A673 (cell line): Measurements from ENCODE around the gene GIMAP2. TPM values are rescaled to one million over a fixed set of nuclear protein-coding genes. Genes with fewer than 3 reads are reported as not detected.

ENCODE experiments used
- Bru-seq: library from RNA; stranded (reverse); fragments of 400-500 nt; gene quantifications from one replicate; lab custom pipeline; 2021; lab: Mats Ljungman, UMichigan
- BruChase-seq, 2 experiments: library from RNA; stranded (reverse); fragments of 400-500 nt; gene quantifications; one replicate each; lab custom pipeline; 2021; lab: Mats Ljungman, UMichigan
- BruUV-seq: library from RNA; stranded (reverse); fragments of 400-500 nt; replicated peaks from 2 replicates; lab custom pipeline; 2021; lab: Mats Ljungman, UMichigan
- CTCF ChIA-PET: fragments of 300-600 bp; sonication (Branson Sonifier 250); formaldehyde crosslinking; loops from one replicate; lab custom pipeline; 2022; ENCODE audit warnings: antibody characterized with exemption; lab: Charles Lee
- POLR2A ChIA-PET: fragments of 300-600 bp; sonication (Branson Sonifier 250); formaldehyde crosslinking; loops from one replicate; lab custom pipeline; 2022; ENCODE audit warnings: antibody characterized with exemption; ENCODE audit not compliant: low non-redundant PET; lab: Charles Lee
- DNase-seq: peaks from one replicate; pipeline ENCODE4 v3.0.0-alpha.2; 2015; ENCODE audit warnings: low spot score
- H3K27ac ChIP-seq: fragments of 200-600 bp; sonication (generic); 2 replicates; pipeline ENCODE4 v1.5.1; 2016; ENCODE audit warnings: mixed run types, low read depth, mild to moderate bottlenecking, mixed read lengths, antibody characterized with exemption, low read length; ENCODE audit not compliant: poor library complexity, severe bottlenecking
- H3K27me3 ChIP-seq: fragments of 200-600 bp; sonication (generic); replicated peaks from 2 replicates; pipeline ENCODE4 v1.6.1; 2017; ENCODE audit warnings: mixed run types, low read depth, mild to moderate bottlenecking, mixed read lengths, antibody characterized with exemption, low read length; ENCODE audit not compliant: insufficient read depth, poor library complexity
- H3K36me3 ChIP-seq: fragments of 200-600 bp; sonication (generic); 2 replicates; pipeline ENCODE4 v1.6.1; 2016; ENCODE audit warnings: mixed run types, mild to moderate bottlenecking, mixed read lengths, antibody characterized with exemption, low read length; ENCODE audit not compliant: insufficient read depth, poor library complexity, severe bottlenecking
- H3K4me1 ChIP-seq: fragments of 200-600 bp; sonication (generic); 2 replicates; pipeline ENCODE4 v1.6.1; 2017; ENCODE audit warnings: mixed run types, mild to moderate bottlenecking, mixed read lengths, antibody characterized with exemption, low read length; ENCODE audit not compliant: insufficient read depth, poor library complexity, severe bottlenecking
- H3K4me3 ChIP-seq: fragments of 200-600 bp; sonication (generic); 2 replicates; pipeline ENCODE4 v1.5.1; 2016; ENCODE audit warnings: low read depth, mixed run types, mild to moderate bottlenecking, mixed read lengths, low read length; ENCODE audit not compliant: poor library complexity, severe bottlenecking
- H3K9me3 ChIP-seq: fragments of 200-600 bp; sonication (generic); 2 replicates; pipeline ENCODE4 v1.6.1; 2016; ENCODE audit warnings: mixed run types, low read depth, mild to moderate bottlenecking, mixed read lengths, antibody characterized with exemption, low read length; ENCODE audit not compliant: poor library complexity, severe bottlenecking
- EZH2 ChIP-seq: fragments of 200-600 bp; sonication (generic); IDR thresholded peaks from 2 replicates; pipeline ENCODE4 v1.6.1; 2017; ENCODE audit warnings: borderline replicate concordance, low read depth, mild to moderate bottlenecking, mixed read lengths, antibody characterized with exemption, low read length; ENCODE audit not compliant: poor library complexity, severe bottlenecking
- intact Hi-C: fragments of 100-400 bp; cut with micrococcal nuclease; formaldehyde crosslinking; loops from one replicate; pipeline ENCODE4 v1.10.0; 2022; ENCODE audit not compliant: unreplicated experiment
- long read RNA-seq: library from polyadenylated mRNA; stranded (forward); transcript quantifications from one replicate; pipeline ENCODE4 v2.0.0, GENCODE V29; 2022
- total RNA-seq: library from RNA; stranded (reverse); gene quantifications from 2 replicates; pipeline ENCODE4 v1.2.3, GENCODE V29; 2021
- TF ChIP-seq, protein P1 (sequence below): fragments of 300-800, 200-600 bp; sonication (generic); conservative IDR thresholded peaks from 2 replicates; pipeline ENCODE4 v1.5.1; 2017; ENCODE audit warnings: low read depth, mild to moderate bottlenecking, antibody characterized with exemption, low read length, moderate library complexity, mixed read lengths

Gene GIMAP2
- total RNA-seq, result 4.3 TPM in 2 replicates
- Bru-seq, nascent RNA, result percentile 49 among the genes with signal in this experiment
- percentile 47 among the genes with signal in this experiment for BruChase-seq, experiment 1, labeled RNA remaining after a 2-hour chase
- percentile 42 among the genes with signal in this experiment for BruChase-seq, experiment 2, labeled RNA remaining after a 6-hour chase
- long read RNA-seq, result 0 reads

DNA sequence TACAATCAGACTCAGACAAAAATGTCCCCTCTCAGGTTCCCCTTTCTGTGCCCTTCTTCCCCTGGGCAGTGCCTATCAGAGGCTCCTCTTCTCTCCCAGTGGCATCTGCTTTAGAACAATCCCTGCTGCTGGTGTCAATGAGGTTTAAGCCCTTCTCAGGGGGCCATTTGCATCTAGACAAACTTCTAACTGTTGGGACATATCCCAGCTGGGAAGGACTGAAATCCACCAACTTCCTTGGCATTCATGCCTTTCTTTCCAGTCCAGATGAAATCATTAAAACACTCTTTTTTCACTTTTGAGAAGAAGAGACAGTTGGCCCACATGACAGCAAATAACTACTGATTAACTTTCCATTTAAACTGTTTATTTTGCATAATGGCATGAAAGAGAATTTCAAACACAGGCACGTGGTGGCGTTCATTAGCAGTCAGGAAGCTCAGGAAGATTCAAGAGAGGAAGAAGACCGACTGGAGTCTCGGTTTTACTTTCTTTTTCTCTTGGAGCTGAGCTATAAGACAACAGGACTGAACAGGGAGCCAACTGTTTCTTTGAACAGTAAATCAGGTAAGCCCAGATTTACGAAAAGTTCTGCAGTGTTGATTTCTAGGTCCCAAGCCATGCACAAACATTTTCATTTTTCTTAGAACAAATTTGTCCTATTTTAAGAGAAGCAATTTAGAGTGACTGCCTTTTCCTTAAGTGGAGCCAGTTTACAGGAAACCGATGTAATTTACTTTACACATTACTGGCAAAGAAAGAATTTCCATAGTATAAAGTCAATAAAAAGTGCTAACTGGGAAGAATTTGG, at the start of gene GIMAP2:
Gene GIMAP2 (plus strand): TSS at position 488 of the 811 bp plus-strand sequence. CDS start 1,354 bp downstream, outside the sequence.
- H3K4me3 ChIP-seq, result peak within 1 kb of the TSS; percentile 45
- H3K27ac ChIP-seq, result peak within 1 kb of the TSS; percentile 44
- ChIA-PET CTCF (no interaction called here), POLR2A (no interaction called here)
- TF ChIP-seq EZH2, result no peak
- TF ChIP-seq, protein P1, sequence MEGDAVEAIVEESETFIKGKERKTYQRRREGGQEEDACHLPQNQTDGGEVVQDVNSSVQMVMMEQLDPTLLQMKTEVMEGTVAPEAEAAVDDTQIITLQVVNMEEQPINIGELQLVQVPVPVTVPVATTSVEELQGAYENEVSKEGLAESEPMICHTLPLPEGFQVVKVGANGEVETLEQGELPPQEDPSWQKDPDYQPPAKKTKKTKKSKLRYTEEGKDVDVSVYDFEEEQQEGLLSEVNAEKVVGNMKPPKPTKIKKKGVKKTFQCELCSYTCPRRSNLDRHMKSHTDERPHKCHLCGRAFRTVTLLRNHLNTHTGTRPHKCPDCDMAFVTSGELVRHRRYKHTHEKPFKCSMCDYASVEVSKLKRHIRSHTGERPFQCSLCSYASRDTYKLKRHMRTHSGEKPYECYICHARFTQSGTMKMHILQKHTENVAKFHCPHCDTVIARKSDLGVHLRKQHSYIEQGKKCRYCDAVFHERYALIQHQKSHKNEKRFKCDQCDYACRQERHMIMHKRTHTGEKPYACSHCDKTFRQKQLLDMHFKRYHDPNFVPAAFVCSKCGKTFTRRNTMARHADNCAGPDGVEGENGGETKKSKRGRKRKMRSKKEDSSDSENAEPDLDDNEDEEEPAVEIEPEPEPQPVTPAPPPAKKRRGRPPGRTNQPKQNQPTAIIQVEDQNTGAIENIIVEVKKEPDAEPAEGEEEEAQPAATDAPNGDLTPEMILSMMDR, result no peak
- H3K4me1 ChIP-seq, result no peaks in the 10 kb centered on the region
- no peaks in the 10 kb centered on the region for H3K36me3 ChIP-seq
- intact Hi-C loops, result no loop called here
- BruUV-seq, result no TSS peak
- DNase-seq, result peak; percentile 54
- no peaks in the 10 kb centered on the region for H3K27me3 ChIP-seq
- H3K9me3 ChIP-seq, result no peaks in the 10 kb centered on the region

DNA sequence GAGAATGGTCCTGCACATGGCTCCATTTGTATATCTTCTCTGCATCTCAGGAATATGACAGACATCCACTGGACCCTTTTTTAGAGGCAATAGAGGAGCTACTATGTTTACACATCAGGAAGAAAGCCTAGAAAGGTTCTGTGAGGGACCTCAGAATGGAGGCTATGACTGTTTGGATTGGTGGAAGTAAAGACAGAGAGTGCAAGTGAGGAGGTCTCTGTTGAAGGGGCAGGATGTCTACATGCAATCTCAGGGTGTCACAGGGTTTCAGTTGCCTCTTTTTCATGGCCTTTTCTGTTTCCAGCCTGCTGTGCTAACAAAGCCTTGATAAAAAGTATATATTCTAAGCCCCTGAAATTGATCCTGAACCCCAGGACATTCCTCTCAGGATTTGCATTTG, 43.7 kb upstream of the GIMAP2 start:
- Histone ChIP-seq H3K9me3 (no peaks in the 10 kb centered on the region), H3K36me3 (no peaks in the 10 kb centered on the region), H3K4me1 (no peaks in the 10 kb centered on the region), H3K4me3 (no peak overlapping the region), H3K27ac (no peak overlapping the region), H3K27me3 (no peaks in the 10 kb centered on the region)
- intact Hi-C loops, result no loop called here
- no peak for DNase-seq
- TF ChIP-seq EZH2, result no peak
- TF ChIP-seq, protein P1, result no peak
- ChIA-PET POLR2A (no interaction called here), CTCF (no interaction called here)
- BruUV-seq, result no TSS peak

DNA sequence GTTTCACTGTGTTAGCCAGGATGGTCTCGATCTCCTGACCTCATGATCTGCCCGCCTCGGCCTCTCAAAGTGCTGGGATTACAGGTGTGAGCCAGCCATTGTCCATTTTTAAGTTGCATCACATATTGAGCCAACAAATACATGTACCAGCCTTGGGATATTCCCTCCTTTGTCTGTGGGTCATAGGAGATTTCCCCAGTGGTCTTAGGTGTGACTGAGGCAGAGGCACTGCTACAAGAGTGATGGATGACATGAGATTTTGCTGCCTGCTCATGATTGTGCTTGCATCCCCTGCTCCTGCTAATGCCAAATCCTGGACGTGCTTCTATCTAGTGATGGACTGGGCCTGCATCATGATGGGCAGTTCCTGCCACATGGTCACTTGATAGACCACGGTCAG, 42.6 kb upstream of the GIMAP2 start:
- intact Hi-C loops, result no loop called here
- no TSS peak for BruUV-seq
- no peaks in the 10 kb centered on the region for H3K36me3 ChIP-seq
- H3K9me3 ChIP-seq, result no peaks in the 10 kb centered on the region
- H3K27me3 ChIP-seq, result no peaks in the 10 kb centered on the region
- no peak overlapping the region for H3K27ac ChIP-seq
- no peak overlapping the region for H3K4me3 ChIP-seq
- TF ChIP-seq, protein P1, result no peak
- no peak for TF ChIP-seq EZH2
- ChIA-PET CTCF (no interaction called here), POLR2A (no interaction called here)
- H3K4me1 ChIP-seq, result no peaks in the 10 kb centered on the region
- no peak for DNase-seq
